Effector memory CD8-positive, alpha-beta T cell (primary cell): ENCODE data around the gene PPIF.

ENCODE experiments used
- ATAC-seq: fragments of 150-1000 bp; cut with Tn5 transposase; replicated peaks from 2 replicates; pipeline ENCODE4 v1.10.0; 2021; ENCODE audit warnings: mild to moderate bottlenecking, moderate library complexity
- DNase-seq, 3 experiments: peaks; one replicate each; pipeline ENCODE4 v3.0.0; 2021
- H3K27ac Mint-ChIP-seq, 2 donors: one replicate each; pipeline ENCODE4 v1.8.0; 2022; ENCODE audit warnings: mild to moderate bottlenecking in 2 of 2, mixed read lengths in 2 of 2, moderate library complexity in 2 of 2
- H3K27me3 Mint-ChIP-seq, 2 donors: one replicate each; pipeline ENCODE4 v1.8.0; 2022; ENCODE audit warnings: mixed read lengths in 2 of 2
- H3K36me3 Mint-ChIP-seq: one replicate; pipeline ENCODE4 v1.8.0; 2022; ENCODE audit warnings: mild to moderate bottlenecking, moderate library complexity, mixed read lengths; ENCODE audit not compliant: insufficient read depth
- H3K4me1 Mint-ChIP-seq, 2 donors: one replicate each; pipeline ENCODE4 v1.8.0; 2022; ENCODE audit warnings: low read depth in 2 of 2, mixed read lengths in 2 of 2
- H3K4me3 Mint-ChIP-seq, 2 donors: one replicate each; pipeline ENCODE4 v1.8.0; 2022; ENCODE audit warnings: mild to moderate bottlenecking in 2 of 2, mixed read lengths in 2 of 2, moderate library complexity in 2 of 2
- H3K9me3 Mint-ChIP-seq, 2 donors: one replicate each; pipeline ENCODE4 v1.8.0; 2022; ENCODE audit warnings: mixed read lengths in 2 of 2

The PPIF gene

GRCh38 chr10:79398642-79399041 is 51.4 kb downstream of the PPIF start:
- DNase-seq (no peak), ATAC-seq (no peak)
- Mint-ChIP-seq H3K36me3 (peaks cover 3% of the 10 kb centered on the region), H3K27me3 (no peaks in the 10 kb centered on the region), H3K4me1 (peaks cover 2 to 7% of the 10 kb centered on the region in 2 donors), H3K27ac (no peak overlapping the region), H3K9me3 (no peaks in the 10 kb centered on the region), H3K4me3 (no peak overlapping the region)

GRCh38 chr10:79399223-79399831 is 52.1 kb downstream of the PPIF start:
- Mint-ChIP-seq H3K36me3 (peaks cover 3% of the 10 kb centered on the region), H3K4me1 (peaks cover 2 to 7% of the 10 kb centered on the region in 2 donors), H3K27ac (no peak overlapping the region), H3K9me3 (no peaks in the 10 kb centered on the region), H3K27me3 (no peaks in the 10 kb centered on the region), H3K4me3 (no peak overlapping the region)
- DNase-seq, result no peak
- no peak for ATAC-seq

- Mint-ChIP-seq H3K27me3 (no peaks in the 10 kb centered on the region), H3K9me3 (no peaks in the 10 kb centered on the region), H3K4me1 (peaks cover 7 to 9% of the 10 kb centered on the region in 2 donors)
Measured at GRCh38 chr10:79400146-79401004, 53.1 kb downstream of the PPIF start.

GRCh38 chr10:79401015-79401921 is 54.0 kb downstream of the PPIF start:
- peaks cover 7 to 9% of the 10 kb centered on the region in 2 donors for H3K4me1 Mint-ChIP-seq
- no peaks in the 10 kb centered on the region for H3K27me3 Mint-ChIP-seq
- no peak overlapping the region for H3K27ac Mint-ChIP-seq
- ATAC-seq, result no peak
- no peak overlapping the region for H3K4me3 Mint-ChIP-seq
- H3K9me3 Mint-ChIP-seq, result no peaks in the 10 kb centered on the region
- peaks cover 3% of the 10 kb centered on the region for H3K36me3 Mint-ChIP-seq
- DNase-seq, result no peak

More at GRCh38 chr10:79400146-79401004, 53.1 kb downstream of the PPIF start:
- Mint-ChIP-seq H3K4me3 (no peak overlapping the region), H3K27ac (no peak overlapping the region), H3K36me3 (peaks cover 3% of the 10 kb centered on the region)
- DNase-seq (peak; percentile 42 to 45 (median 43)), ATAC-seq (peak; percentile 69)

GRCh38 chr10:79402625-79402946 is 55.3 kb downstream of the PPIF start:
- Mint-ChIP-seq H3K4me3 (no peak overlapping the region), H3K27me3 (no peaks in the 10 kb centered on the region), H3K4me1 (peaks cover 6 to 9% of the 10 kb centered on the region in 2 donors), H3K27ac (no peak overlapping the region), H3K9me3 (no peaks in the 10 kb centered on the region), H3K36me3 (peaks cover 2% of the 10 kb centered on the region)
- no peak for DNase-seq
- ATAC-seq, result no peak

- no peak overlapping the region for H3K4me3 Mint-ChIP-seq
- ATAC-seq (no peak), DNase-seq (no peak)
- H3K27ac Mint-ChIP-seq, result no peak overlapping the region
- peaks cover 4 to 9% of the 10 kb centered on the region in 2 donors for H3K4me1 Mint-ChIP-seq
- no peaks in the 10 kb centered on the region for H3K36me3 Mint-ChIP-seq
- no peaks in the 10 kb centered on the region for H3K27me3 Mint-ChIP-seq
- no peaks in the 10 kb centered on the region for H3K9me3 Mint-ChIP-seq
Measured at GRCh38 chr10:79402951-79403350, 55.7 kb downstream of the PPIF start.

GRCh38 chr10:79403441-79404230 is 56.4 kb downstream of the PPIF start:
- Mint-ChIP-seq H3K36me3 (no peaks in the 10 kb centered on the region), H3K9me3 (no peaks in the 10 kb centered on the region), H3K27me3 (no peaks in the 10 kb centered on the region), H3K4me1 (peaks cover 4 to 9% of the 10 kb centered on the region in 2 donors), H3K27ac (no peak overlapping the region), H3K4me3 (no peak overlapping the region)
- ATAC-seq, result no peak
- DNase-seq, result no peak

- Mint-ChIP-seq H3K27me3 (no peaks in the 10 kb centered on the region), H3K36me3 (no peaks in the 10 kb centered on the region), H3K4me1 (peaks cover 4 to 9% of the 10 kb centered on the region in 2 donors), H3K9me3 (no peaks in the 10 kb centered on the region), H3K4me3 (no peak overlapping the region), H3K27ac (no peak overlapping the region)
- no peak for ATAC-seq
- DNase-seq, result no peak
Measured at GRCh38 chr10:79404231-79404609, 57.0 kb downstream of the PPIF start.

GRCh38 chr10:79404690-79405131 is 57.4 kb downstream of the PPIF start:
- H3K4me1 Mint-ChIP-seq, result peaks cover 4 to 9% of the 10 kb centered on the region in 2 donors
- H3K27me3 Mint-ChIP-seq, result no peaks in the 10 kb centered on the region
- H3K36me3 Mint-ChIP-seq, result no peaks in the 10 kb centered on the region
- no peak for DNase-seq
- H3K27ac Mint-ChIP-seq, result no peak overlapping the region
- no peak overlapping the region for H3K4me3 Mint-ChIP-seq
- ATAC-seq, result no peak
- no peaks in the 10 kb centered on the region for H3K9me3 Mint-ChIP-seq
